Fibroblast of lung (primary cell): ENCODE results near the gene KIRREL3.

Experiments used
- EZH2 ChIP-seq: IDR thresholded peaks from 2 replicates; pipeline ENCODE4 v1.5.1; 2012; ENCODE audit warnings: low read length, control low read depth, mild to moderate bottlenecking; ENCODE audit errors: missing control alignments
- TF ChIP-seq, protein P1 (sequence below), 2 donors: IDR thresholded peaks in 1 of 2; conservative IDR thresholded peaks in 1 of 2; 1 replicate in 1 of 2; 2 replicates in 1 of 2; pipeline ENCODE4 v1.5.1; 2011 to 2012; ENCODE audit warnings: low read length in 2 of 2, control low read depth in 1 of 2, inconsistent platforms in 1 of 2, low read depth in 1 of 2, mild to moderate bottlenecking in 1 of 2

DNA sequence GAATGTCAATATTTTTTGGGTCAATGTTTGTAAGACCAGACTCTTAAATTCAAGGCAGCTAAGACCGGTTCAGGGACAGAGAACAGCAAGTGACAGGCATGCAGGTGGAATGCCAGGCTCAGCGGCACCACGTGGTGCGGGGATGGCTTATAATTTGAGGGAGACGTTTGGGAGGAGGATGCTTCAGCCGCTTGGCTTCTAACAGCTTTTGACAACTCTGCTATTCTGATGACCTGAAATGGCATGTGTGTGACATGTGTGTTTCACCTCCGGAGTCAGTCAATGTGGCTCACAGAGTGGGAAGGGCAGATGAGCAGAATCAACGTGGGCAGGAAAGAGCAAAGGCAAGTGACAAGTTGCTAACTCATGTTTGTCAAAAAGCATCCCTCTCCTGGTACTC, 228.3 kb downstream of the KIRREL3 start:
- TF ChIP-seq, protein P1, sequence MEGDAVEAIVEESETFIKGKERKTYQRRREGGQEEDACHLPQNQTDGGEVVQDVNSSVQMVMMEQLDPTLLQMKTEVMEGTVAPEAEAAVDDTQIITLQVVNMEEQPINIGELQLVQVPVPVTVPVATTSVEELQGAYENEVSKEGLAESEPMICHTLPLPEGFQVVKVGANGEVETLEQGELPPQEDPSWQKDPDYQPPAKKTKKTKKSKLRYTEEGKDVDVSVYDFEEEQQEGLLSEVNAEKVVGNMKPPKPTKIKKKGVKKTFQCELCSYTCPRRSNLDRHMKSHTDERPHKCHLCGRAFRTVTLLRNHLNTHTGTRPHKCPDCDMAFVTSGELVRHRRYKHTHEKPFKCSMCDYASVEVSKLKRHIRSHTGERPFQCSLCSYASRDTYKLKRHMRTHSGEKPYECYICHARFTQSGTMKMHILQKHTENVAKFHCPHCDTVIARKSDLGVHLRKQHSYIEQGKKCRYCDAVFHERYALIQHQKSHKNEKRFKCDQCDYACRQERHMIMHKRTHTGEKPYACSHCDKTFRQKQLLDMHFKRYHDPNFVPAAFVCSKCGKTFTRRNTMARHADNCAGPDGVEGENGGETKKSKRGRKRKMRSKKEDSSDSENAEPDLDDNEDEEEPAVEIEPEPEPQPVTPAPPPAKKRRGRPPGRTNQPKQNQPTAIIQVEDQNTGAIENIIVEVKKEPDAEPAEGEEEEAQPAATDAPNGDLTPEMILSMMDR (conservative IDR thresholded peaks at IDR 0.05 in 1 of 2, IDR thresholded peaks at IDR 0.05 in 1 of 2; ENCODE audit: low read depth in 1 of 2, low read length in 2 of 2): no peak
- no peak for TF ChIP-seq EZH2
